Left lung (tissue), 10 donors: ENCODE measurements around the gene SRP14. TPM values are rescaled to one million over a fixed set of nuclear protein-coding genes. Genes with fewer than 3 reads are reported as not detected.

Experiments used
- ATAC-seq: fragments of 200-7000 bp; cut with Tn5 transposase; one replicate; pipeline ENCODE4 v1.9.1; 2020; ENCODE audit warnings: moderate library complexity
- DNase-seq, 4 donors: peaks; one replicate each; pipeline ENCODE4 v3.0.0-alpha.2; 2013 to 2020
- H3K27ac ChIP-seq, 2 donors: fragments of 200-600 bp; sonication (generic) in 1 of 2; one replicate each; pipeline versions ENCODE4 v1.5.0 to v1.8.0; 2020 to 2021
- H3K27me3 ChIP-seq, 2 donors: fragments of 200-600 bp; sonication (generic) in 1 of 2; one replicate each; pipeline versions ENCODE4 v1.5.0 to v1.8.0; 2020 to 2021
- H3K36me3 ChIP-seq, 2 donors: fragments of 200-600 bp; sonication (generic) in 1 of 2; one replicate each; pipeline versions ENCODE4 v1.5.0 to v1.8.0; 2020 to 2021
- H3K4me1 ChIP-seq, 2 donors: fragments of 200-600 bp; one replicate each; pipeline ENCODE4 v1.8.0; 2021
- H3K4me3 ChIP-seq, 2 donors: fragments of 200-600 bp; sonication (generic) in 1 of 2; one replicate each; pipeline versions ENCODE4 v1.5.0 to v1.8.0; 2020 to 2021; ENCODE audit warnings: mild to moderate bottlenecking in 1 of 2
- H3K9me3 ChIP-seq, 2 donors: fragments of 200-600 bp; sonication (generic) in 1 of 2; one replicate each; pipeline versions ENCODE4 v1.5.0 to v1.8.0; 2020 to 2021
- intact Hi-C, 2 donors: fragments of 100-400 bp; cut with DNase I; formaldehyde crosslinking; loops; one replicate each; pipeline versions ENCODE4 v1.11.2 to v1.14.2; 2022
- polyA plus RNA-seq, 6 donors: library from polyadenylated mRNA; unstranded; fragments of 120-200 nt; gene quantifications; one replicate each; pipeline ENCODE4 v1.2.1, GENCODE V29; 2013; ENCODE audit not compliant: insufficient read length in 6 of 6
- total RNA-seq, 2 donors: library from RNA; stranded (reverse); fragmentation: NEBNext Ultra II Directional; extraction: Animal tissue kit (Norgen Biotek cat#: 25700); gene quantifications; one replicate each; pipeline ENCODE4 v1.2.1, GENCODE V29; 2021
- TF ChIP-seq, protein P1 (sequence below), 2 donors: fragments of 200-600 bp; sonication (generic) in 1 of 2; IDR thresholded peaks; one replicate each; pipeline versions ENCODE4 v1.5.0 to v1.8.0; 2021; ENCODE audit warnings: antibody characterized with exemption in 2 of 2
- donor health status: DM: no; HTN: yes; CAD: no.
- donor health status: DM: no; HTN: no; CAD: no.

Gene SRP14
- total and polyA plus RNA-seq, 8 donors = 159 to 541 (median 505) TPM

GRCh38 chr15:40046721-40047414, 7.9 kb upstream of the SRP14 start:
- H3K27me3 ChIP-seq = no peaks in the 10 kb centered on the region
- TF ChIP-seq, protein P1, sequence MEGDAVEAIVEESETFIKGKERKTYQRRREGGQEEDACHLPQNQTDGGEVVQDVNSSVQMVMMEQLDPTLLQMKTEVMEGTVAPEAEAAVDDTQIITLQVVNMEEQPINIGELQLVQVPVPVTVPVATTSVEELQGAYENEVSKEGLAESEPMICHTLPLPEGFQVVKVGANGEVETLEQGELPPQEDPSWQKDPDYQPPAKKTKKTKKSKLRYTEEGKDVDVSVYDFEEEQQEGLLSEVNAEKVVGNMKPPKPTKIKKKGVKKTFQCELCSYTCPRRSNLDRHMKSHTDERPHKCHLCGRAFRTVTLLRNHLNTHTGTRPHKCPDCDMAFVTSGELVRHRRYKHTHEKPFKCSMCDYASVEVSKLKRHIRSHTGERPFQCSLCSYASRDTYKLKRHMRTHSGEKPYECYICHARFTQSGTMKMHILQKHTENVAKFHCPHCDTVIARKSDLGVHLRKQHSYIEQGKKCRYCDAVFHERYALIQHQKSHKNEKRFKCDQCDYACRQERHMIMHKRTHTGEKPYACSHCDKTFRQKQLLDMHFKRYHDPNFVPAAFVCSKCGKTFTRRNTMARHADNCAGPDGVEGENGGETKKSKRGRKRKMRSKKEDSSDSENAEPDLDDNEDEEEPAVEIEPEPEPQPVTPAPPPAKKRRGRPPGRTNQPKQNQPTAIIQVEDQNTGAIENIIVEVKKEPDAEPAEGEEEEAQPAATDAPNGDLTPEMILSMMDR (IDR thresholded peaks at IDR 0.05) = no peak
- H3K4me3 ChIP-seq = no peak overlapping the region
- intact Hi-C loops = loop anchor here in 1 of 2 donors (5.0 kb wide), 2 partner anchors 60 to 225 kb away; partner anchors contain the start of gene BMF
- no peaks in the 10 kb centered on the region for H3K9me3 ChIP-seq
- no peaks in the 10 kb centered on the region for H3K36me3 ChIP-seq
- H3K4me1 ChIP-seq = peaks cover 25 to 56% of the 10 kb centered on the region in 2 donors
- DNase-seq (no peak), ATAC-seq (no peak)
- H3K27ac ChIP-seq = peak overlapping the region; percentile 81 to 90

DNA sequence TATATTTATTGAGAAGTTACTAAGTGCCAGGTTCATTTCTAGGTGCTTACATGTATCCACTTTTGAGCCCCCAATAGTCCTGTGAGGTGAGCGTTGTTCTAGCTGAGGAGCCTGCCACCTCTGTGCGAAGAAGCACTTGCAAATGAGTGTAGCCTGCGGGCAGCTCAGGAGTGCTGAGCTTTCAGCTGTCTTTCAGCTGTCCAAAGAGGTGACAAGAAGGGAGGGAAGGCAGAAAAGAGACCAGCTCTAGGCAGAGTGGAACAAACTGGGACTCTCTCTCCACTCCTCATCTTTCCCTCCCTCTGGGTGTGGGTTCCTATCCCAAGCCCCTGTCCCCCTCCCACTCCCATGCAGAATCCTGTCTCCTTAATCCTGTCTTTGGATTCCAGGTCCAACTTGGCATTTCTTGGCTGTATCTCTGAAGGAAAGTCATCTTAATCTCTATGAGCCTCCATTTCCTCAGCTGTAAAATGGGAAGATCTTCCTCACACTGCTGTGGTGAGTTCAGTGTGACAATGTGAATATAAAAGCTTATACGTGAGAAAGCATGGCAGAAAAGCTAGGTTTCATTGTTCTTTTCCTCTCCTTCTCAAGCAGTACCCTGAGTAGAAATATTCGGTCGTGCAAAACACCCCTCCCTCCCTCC, 6.7 kb upstream of the SRP14 start:
- Histone ChIP-seq H3K27ac (peak overlapping the region; percentile 58 to 62), H3K4me3 (no peak overlapping the region), H3K36me3 (no peaks in the 10 kb centered on the region), H3K27me3 (no peaks in the 10 kb centered on the region), H3K4me1 (peaks cover 25 to 58% of the 10 kb centered on the region in 2 donors), H3K9me3 (no peaks in the 10 kb centered on the region)
- intact Hi-C loops = loop anchor here in 1 of 2 donors (5.0 kb wide), 2 partner anchors 62 to 227 kb away; partner anchors contain the start of gene BMF
- TF ChIP-seq, protein P1 (IDR thresholded peaks at IDR 0.05) = no peak
- no peak for DNase-seq
- ATAC-seq = peak; percentile 3

DNA sequence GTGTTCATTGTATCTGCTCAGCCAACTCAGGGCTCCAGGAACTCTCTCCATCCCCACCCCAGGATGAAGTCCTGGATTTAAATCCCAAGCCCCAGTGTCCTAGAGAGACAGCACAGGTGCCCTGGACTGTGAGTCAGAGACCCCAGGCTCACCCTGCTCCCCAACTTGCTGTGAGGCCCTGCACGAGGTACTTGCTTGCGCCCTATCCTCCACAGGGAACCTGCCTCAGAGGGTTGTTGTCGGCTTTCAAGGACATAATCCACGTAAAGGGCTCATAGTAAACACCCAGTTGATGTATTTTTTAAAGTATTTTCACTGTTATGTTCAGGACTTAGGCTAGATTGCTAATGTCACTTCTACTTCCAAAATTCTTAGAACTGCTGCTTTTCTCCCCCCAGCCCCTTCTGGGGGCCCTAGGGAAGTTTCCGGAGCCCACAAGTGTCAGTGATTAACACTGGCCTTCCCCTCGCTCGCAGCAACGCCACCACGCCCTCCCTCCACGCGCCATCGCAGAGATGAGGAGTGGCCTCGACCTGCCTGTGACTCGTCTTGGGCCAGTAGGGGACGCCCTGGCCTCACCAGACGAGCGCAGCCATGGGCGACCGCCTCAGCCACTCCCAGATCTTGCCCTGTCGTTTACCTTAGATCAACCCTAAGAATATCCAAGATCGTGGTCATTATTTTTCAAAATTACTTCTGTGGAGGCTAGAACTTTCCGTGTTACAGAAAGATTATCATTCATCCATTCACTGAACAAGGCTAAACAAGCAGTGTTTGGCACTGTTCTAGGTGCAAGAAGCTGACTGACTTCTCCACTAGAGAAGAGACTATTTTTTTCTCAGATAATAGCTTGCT, 6.0 kb upstream of the SRP14 start:
- Histone ChIP-seq H3K27ac (peak overlapping the region; percentile 58 to 62), H3K4me1 (peaks cover 25 to 65% of the 10 kb centered on the region in 2 donors), H3K36me3 (no peaks in the 10 kb centered on the region), H3K27me3 (no peaks in the 10 kb centered on the region), H3K9me3 (no peaks in the 10 kb centered on the region), H3K4me3 (no peak overlapping the region)
- intact Hi-C loops = loop anchor here in 1 of 2 donors (5.0 kb wide), 2 partner anchors 62 to 227 kb away; partner anchors contain the start of gene BMF
- peak; percentile 93 for ATAC-seq
- peak; percentile 67 to 97 (median 90) for DNase-seq
- TF ChIP-seq, protein P1 (IDR thresholded peaks at IDR 0.05) = peak; percentile 80 to 85

- H3K36me3 ChIP-seq = no peaks in the 10 kb centered on the region
- peak overlapping the region in 1 of 2 donors; percentile 62 for H3K27ac ChIP-seq
- no peaks in the 10 kb centered on the region for H3K9me3 ChIP-seq
- ATAC-seq = no peak
- peaks cover 25 to 64% of the 10 kb centered on the region in 2 donors for H3K4me1 ChIP-seq
- intact Hi-C loops = no loop called here
- DNase-seq = no peak
- TF ChIP-seq, protein P1 (IDR thresholded peaks at IDR 0.05) = no peak
- H3K4me3 ChIP-seq = no peak overlapping the region
- no peaks in the 10 kb centered on the region for H3K27me3 ChIP-seq
These were observed 5.1 kb upstream of the SRP14 start for GRCh38 chr15:40043927-40044716.
